ENCODE data around the gene CLEC16A.

Gene CLEC16A

DNA sequence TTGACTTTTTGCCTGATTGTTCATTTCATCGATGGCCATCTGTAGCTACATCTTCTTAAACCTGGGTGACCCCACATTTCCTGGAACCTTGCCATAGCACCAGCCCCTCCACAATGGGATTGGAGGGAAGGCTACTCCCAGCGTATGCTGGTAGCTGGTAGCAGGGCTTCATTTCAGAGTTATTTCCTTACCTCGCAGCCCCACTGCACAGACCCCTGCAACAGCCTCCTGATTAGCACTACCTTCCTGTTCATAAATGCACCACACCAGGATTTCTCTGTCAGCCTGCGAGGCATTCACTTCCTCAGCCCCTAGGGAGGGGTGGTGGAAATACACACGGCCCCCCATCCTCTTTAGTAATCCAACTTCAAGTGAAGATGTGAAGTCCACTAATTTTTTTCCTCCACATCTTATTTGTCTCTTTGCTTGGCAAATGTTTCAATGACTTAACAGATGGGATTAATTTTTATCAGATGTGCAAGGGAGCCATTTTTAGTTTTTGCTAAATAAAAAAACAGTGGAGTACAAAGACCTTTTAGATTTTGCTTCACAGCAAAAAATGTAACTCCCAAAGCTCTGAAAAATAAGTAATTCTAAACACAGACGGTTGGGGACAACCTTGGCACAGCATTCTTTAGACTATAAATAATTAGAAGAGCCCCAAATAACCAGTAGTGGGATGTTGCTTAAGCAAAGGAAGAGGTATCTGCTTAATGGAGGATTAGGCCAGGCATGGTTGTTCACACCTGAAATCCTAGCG, 76.6 kb downstream of the CLEC16A start:
- Histone ChIP-seq H3K4me1 (ENCODE audit: control insufficient read depth, low read length) (no peaks in the 10 kb centered on the region), H3F3A (ENCODE audit: control insufficient read depth, insufficient read depth) (no peaks in the 10 kb centered on the region), H3K36me3 (ENCODE audit: control insufficient read depth, low read length) (peaks cover 9% of the 10 kb centered on the region), H3K4me3 (ENCODE audit: low read length) (no peak overlapping the region), H4K20me1 (ENCODE audit: control insufficient read depth, insufficient read depth, low read depth, low read length) (no peaks in the 10 kb centered on the region), H3K9me2 (replicated peaks; ENCODE audit: control insufficient read depth, low read length) (no peaks in the 10 kb centered on the region), H3K4me2 (ENCODE audit: low read length) (no peak overlapping the region), H3K79me2 (ENCODE audit: control insufficient read depth, low read length) (no peaks in the 10 kb centered on the region), H3K9me3 (ENCODE audit: control insufficient read depth, insufficient read depth, low read length) (no peaks in the 10 kb centered on the region), H3K27me3 (ENCODE audit: control insufficient read depth, low read length) (no peaks in the 10 kb centered on the region), H3K27ac (ENCODE audit: low read depth, low read length) (no peak overlapping the region)
- TF ChIP-seq EZH2phosphoT487 (IDR thresholded peaks at IDR 0.05; ENCODE audit: borderline replicate concordance, low read length) = no peak
- TF ChIP-seq, protein P1, sequence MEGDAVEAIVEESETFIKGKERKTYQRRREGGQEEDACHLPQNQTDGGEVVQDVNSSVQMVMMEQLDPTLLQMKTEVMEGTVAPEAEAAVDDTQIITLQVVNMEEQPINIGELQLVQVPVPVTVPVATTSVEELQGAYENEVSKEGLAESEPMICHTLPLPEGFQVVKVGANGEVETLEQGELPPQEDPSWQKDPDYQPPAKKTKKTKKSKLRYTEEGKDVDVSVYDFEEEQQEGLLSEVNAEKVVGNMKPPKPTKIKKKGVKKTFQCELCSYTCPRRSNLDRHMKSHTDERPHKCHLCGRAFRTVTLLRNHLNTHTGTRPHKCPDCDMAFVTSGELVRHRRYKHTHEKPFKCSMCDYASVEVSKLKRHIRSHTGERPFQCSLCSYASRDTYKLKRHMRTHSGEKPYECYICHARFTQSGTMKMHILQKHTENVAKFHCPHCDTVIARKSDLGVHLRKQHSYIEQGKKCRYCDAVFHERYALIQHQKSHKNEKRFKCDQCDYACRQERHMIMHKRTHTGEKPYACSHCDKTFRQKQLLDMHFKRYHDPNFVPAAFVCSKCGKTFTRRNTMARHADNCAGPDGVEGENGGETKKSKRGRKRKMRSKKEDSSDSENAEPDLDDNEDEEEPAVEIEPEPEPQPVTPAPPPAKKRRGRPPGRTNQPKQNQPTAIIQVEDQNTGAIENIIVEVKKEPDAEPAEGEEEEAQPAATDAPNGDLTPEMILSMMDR (IDR thresholded peaks at IDR 0.05; ENCODE audit: low read depth, low read length, poor library complexity, severe bottlenecking) = no peak

DNA sequence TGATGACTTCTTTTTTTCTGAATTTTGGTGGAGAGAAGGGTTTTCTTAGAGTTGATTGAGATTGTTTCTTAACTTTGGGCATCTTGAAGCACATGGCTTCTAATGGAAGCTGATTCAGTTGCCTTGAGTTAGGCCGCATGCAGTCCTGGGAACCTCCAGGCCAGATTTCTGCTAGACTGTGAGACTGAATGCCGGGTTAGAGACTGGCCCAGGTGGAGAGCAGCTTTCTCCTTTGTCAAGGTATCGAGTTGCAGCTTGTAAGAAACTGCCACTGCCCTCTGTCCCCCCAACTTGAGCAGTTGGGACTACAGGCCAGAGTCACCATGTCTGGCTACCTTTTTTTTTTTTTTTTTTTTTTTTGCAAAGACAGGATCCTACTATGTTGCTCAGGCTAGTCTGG, 77.6 kb downstream of the CLEC16A start:
- Histone ChIP-seq H3K9me2 (replicated peaks; ENCODE audit: control insufficient read depth, low read length) (no peaks in the 10 kb centered on the region), H3F3A (ENCODE audit: control insufficient read depth, insufficient read depth) (no peaks in the 10 kb centered on the region), H3K79me2 (ENCODE audit: control insufficient read depth, low read length) (no peaks in the 10 kb centered on the region), H3K4me1 (ENCODE audit: control insufficient read depth, low read length) (no peaks in the 10 kb centered on the region), H3K36me3 (ENCODE audit: control insufficient read depth, low read length) (peaks cover 18% of the 10 kb centered on the region), H3K9me3 (ENCODE audit: control insufficient read depth, insufficient read depth, low read length) (no peaks in the 10 kb centered on the region), H3K4me2 (ENCODE audit: low read length) (no peak overlapping the region), H4K20me1 (ENCODE audit: control insufficient read depth, insufficient read depth, low read depth, low read length) (no peaks in the 10 kb centered on the region), H3K27me3 (ENCODE audit: control insufficient read depth, low read length) (no peaks in the 10 kb centered on the region), H3K4me3 (ENCODE audit: low read length) (no peak overlapping the region), H3K27ac (ENCODE audit: low read depth, low read length) (no peak overlapping the region)
- TF ChIP-seq, protein P1 (IDR thresholded peaks at IDR 0.05; ENCODE audit: low read depth, low read length, poor library complexity, severe bottlenecking) = no peak
- no peak for TF ChIP-seq EZH2phosphoT487 (IDR thresholded peaks at IDR 0.05; ENCODE audit: borderline replicate concordance, low read length)

DNA sequence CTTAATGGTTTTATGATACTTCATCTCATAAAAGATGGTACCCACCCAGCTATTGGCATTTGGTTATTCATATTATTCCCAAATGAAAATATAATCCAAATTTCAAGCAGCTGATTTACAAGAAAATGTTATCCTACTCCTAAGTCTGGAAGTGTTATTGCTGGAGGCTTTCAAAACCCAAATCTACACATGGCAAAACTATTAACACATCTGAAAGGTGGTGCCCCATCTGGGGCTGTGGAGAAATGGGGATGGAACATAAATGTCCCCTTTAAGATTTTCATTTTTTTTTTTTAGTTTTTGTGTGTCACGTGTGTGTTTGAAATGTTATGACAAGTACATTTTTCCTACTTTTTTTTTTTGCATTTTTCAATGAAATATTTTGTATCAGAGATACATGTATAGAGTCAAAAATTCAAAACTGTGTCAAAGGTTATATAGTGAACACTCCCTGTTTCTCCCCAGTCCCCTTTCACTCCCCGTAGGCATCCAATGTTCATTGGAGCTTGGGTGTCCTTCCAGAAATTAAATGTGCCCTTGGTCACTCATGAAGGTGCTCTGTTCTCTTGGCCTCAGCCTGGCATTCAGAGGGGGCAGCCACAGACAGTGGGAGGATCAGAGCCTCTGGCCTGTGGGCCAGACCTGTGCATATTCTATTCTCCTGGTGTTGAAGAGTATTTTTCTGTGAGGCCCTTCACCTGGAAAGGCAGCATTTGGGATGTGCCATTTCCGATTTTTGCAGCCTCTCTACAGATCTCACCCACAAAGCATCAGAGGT, 79.1 kb downstream of the CLEC16A start:
- no peaks in the 10 kb centered on the region for H3K9me3 ChIP-seq (ENCODE audit: control insufficient read depth, insufficient read depth, low read length)
- H3K4me3 ChIP-seq (ENCODE audit: low read length) = no peak overlapping the region
- no peaks in the 10 kb centered on the region for H3K4me1 ChIP-seq (ENCODE audit: control insufficient read depth, low read length)
- no peak overlapping the region for H3K27ac ChIP-seq (ENCODE audit: low read depth, low read length)
- peaks cover 20% of the 10 kb centered on the region for H3K36me3 ChIP-seq (ENCODE audit: control insufficient read depth, low read length)
- no peaks in the 10 kb centered on the region for H3F3A ChIP-seq (ENCODE audit: control insufficient read depth, insufficient read depth)
- H3K27me3 ChIP-seq (ENCODE audit: control insufficient read depth, low read length) = no peaks in the 10 kb centered on the region
- H3K4me2 ChIP-seq (ENCODE audit: low read length) = no peak overlapping the region
- no peaks in the 10 kb centered on the region for H3K79me2 ChIP-seq (ENCODE audit: control insufficient read depth, low read length)
- H3K9me2 ChIP-seq (replicated peaks; ENCODE audit: control insufficient read depth, low read length) = no peaks in the 10 kb centered on the region
- no peak for TF ChIP-seq EZH2phosphoT487 (IDR thresholded peaks at IDR 0.05; ENCODE audit: borderline replicate concordance, low read length)
- TF ChIP-seq, protein P1 (IDR thresholded peaks at IDR 0.05; ENCODE audit: low read depth, low read length, poor library complexity, severe bottlenecking) = no peak
- H4K20me1 ChIP-seq (ENCODE audit: control insufficient read depth, insufficient read depth, low read depth, low read length) = no peaks in the 10 kb centered on the region
